ENCODE results near the gene SGCD. TPM values are rescaled to one million over a fixed set of nuclear protein-coding genes. Genes with fewer than 3 reads are reported as not detected.

Gene SGCD
- total RNA-seq, 1 experiment from 2014 or later = not detected

GRCh38 chr5:156497804-156498208 is 170.8 kb downstream of the SGCD start:
- Histone ChIP-seq H3K9ac (ENCODE audit: low read length) (no peak overlapping the region), H2AFZ (ENCODE audit: low read depth, low read length, poor library complexity, severe bottlenecking) (no peak overlapping the region), H3K27ac (ENCODE audit: low read depth, low read length) (no peak overlapping the region), H3K9me3 (ENCODE audit: control insufficient read depth in 1 of 2, insufficient read depth in 1 of 2, low read depth in 1 of 2, low read length in 2 of 2) (peaks cover 0 to 3% of the 10 kb centered on the region in 2 experiments; a peak in 2 of 4 replicates), H3K27me3 (ENCODE audit: insufficient read depth, low read length) (no peaks in the 10 kb centered on the region), H3K9me2 (ENCODE audit: insufficient read depth) (no peaks in the 10 kb centered on the region), H3K79me2 (ENCODE audit: insufficient read depth, low read length) (no peaks in the 10 kb centered on the region), H3K4me1 (ENCODE audit: control insufficient read depth in 1 of 2, insufficient read depth in 2 of 2, low read length in 2 of 2) (no peaks in the 10 kb centered on the region), H4K20me1 (ENCODE audit: insufficient read depth) (no peaks in the 10 kb centered on the region), H3K4me2 (ENCODE audit: low read length) (no peak overlapping the region), H3K36me3 (ENCODE audit: control insufficient read depth in 1 of 2, insufficient read depth in 2 of 2, low read length in 2 of 2) (no peaks in the 10 kb centered on the region), H3K4me3 (replicated peaks in 1 of 2; ENCODE audit: low read depth in 1 of 2, low read length in 2 of 2) (no peak overlapping the region)
- ChIA-PET CTCF (no interaction called here), POLR2A (no interaction called here), RAD21 (ENCODE audit: low non-redundant PET in 1 of 2, low total read pairs in 2 of 2, uncharacterized antibody in 2 of 2, unreplicated experiment in 2 of 2) (no interaction called here)
- TF ChIP-seq SP1 (IDR thresholded peaks at IDR 0.05; ENCODE audit: low read depth) (no peak), EGR1 (IDR thresholded peaks at IDR 0.05; ENCODE audit: low read depth) (no peak), ZFX (IDR thresholded peaks at IDR 0.05) (no peak), CTCF (IDR thresholded peaks at IDR 0.05 in 2 of 3, conservative IDR thresholded peaks at IDR 0.05 in 1 of 3; ENCODE audit: borderline replicate concordance in 1 of 3, insufficient read depth in 1 of 3, low read depth in 2 of 3, low read length in 2 of 3) (no peak), ATF3 (IDR thresholded peaks at IDR 0.05) (no peak), POLR2AphosphoS5 (IDR thresholded peaks at IDR 0.05; ENCODE audit: low read depth, low read length) (no peak), SRF (IDR thresholded peaks at IDR 0.05; ENCODE audit: low read depth) (no peak), SIN3A (IDR thresholded peaks at IDR 0.05; ENCODE audit: low read depth) (no peak), EZH2phosphoT487 (IDR thresholded peaks at IDR 0.05; ENCODE audit: borderline replicate concordance) (no peak), ZNF274 (IDR thresholded peaks at IDR 0.05; ENCODE audit: low read depth, low read length) (no peak), ZBTB33 (IDR thresholded peaks at IDR 0.05; ENCODE audit: extremely low read depth, insufficient replicate concordance, low read length) (no peak), CEBPB (IDR thresholded peaks at IDR 0.05; ENCODE audit: low read depth) (no peak), CBX3 (IDR thresholded peaks at IDR 0.05; ENCODE audit: low read depth) (no peak), MAX (IDR thresholded peaks at IDR 0.05) (no peak), JUND (IDR thresholded peaks at IDR 0.05) (no peak), EZH2 (IDR thresholded peaks at IDR 0.05) (no peak), YY1 (IDR thresholded peaks at IDR 0.05; ENCODE audit: extremely low read depth, insufficient replicate concordance, low read depth, low read length) (no peak), REST (IDR thresholded peaks at IDR 0.05; ENCODE audit: low read depth) (no peak), RAD21 (IDR thresholded peaks at IDR 0.05; ENCODE audit: low read depth) (no peak)
- intact Hi-C loops (cut with micrococcal nuclease) = no loop called here
- DNase-seq (ENCODE audit: low read depth, low spot score) = no peak
- no TSS peak for BruUV-seq (replicated peaks)
- no peak for ATAC-seq

All from HCT116 (cell line).